Natural killer cell (primary cell): ENCODE results near the gene C11orf98. TPM values are rescaled to one million over a fixed set of nuclear protein-coding genes. Genes with fewer than 3 reads are reported as not detected.
"Not testable (repeated sequence)": the region's sequence is repeated elsewhere in the genome, so short reads cannot be mapped to it uniquely, and the experiment has no call there.

Experiments
- ATAC-seq, 3 donors: fragments of 150-1000 bp in 2 of 3; fragments of 200-7000 bp in 1 of 3; cut with Tn5 transposase; 1 replicate in 1 of 3; 2 replicates in 2 of 3; pipeline ENCODE4 v1.10.0; 2021; ENCODE audit warnings: mild to moderate bottlenecking in 2 of 3, moderate library complexity in 2 of 3
- DNase-seq, 2 donors: peaks; one replicate each; pipeline versions ENCODE4 v3.0.0 to v3.0.0-alpha.2; 2013 to 2021; ENCODE audit warnings: mixed read lengths in 1 of 2
- H3K27ac ChIP-seq: one replicate; pipeline ENCODE4 v1.5.1; 2013; ENCODE audit warnings: mild to moderate bottlenecking, low read length
- H3K27me3 ChIP-seq: one replicate; pipeline ENCODE4 v1.6.1; 2013; ENCODE audit warnings: low read length; ENCODE audit not compliant: control insufficient read depth, insufficient read depth
- H3K36me3 ChIP-seq: one replicate; pipeline ENCODE4 v1.6.1; 2013; ENCODE audit warnings: low read length; ENCODE audit not compliant: control insufficient read depth, insufficient read depth
- H3K4me1 ChIP-seq: one replicate; pipeline ENCODE4 v1.6.1; 2013; ENCODE audit warnings: low read length; ENCODE audit not compliant: control insufficient read depth, insufficient read depth
- H3K4me3 ChIP-seq: one replicate; pipeline ENCODE4 v1.5.1; 2013; ENCODE audit warnings: low read length
- H3K9me3 ChIP-seq: one replicate; pipeline ENCODE4 v1.6.1; 2013; ENCODE audit warnings: low read length; ENCODE audit not compliant: control insufficient read depth, insufficient read depth
- H3K27ac Mint-ChIP-seq, 2 donors: one replicate each; pipeline ENCODE4 v1.8.0; 2022; ENCODE audit warnings: mild to moderate bottlenecking in 2 of 2, mixed read lengths in 2 of 2, moderate library complexity in 1 of 2
- H3K27me3 Mint-ChIP-seq, 2 donors: one replicate each; pipeline ENCODE4 v1.8.0; 2022; ENCODE audit warnings: low read depth in 2 of 2, mixed read lengths in 2 of 2
- H3K36me3 Mint-ChIP-seq: one replicate; pipeline ENCODE4 v1.8.0; 2022; ENCODE audit warnings: mixed read lengths
- H3K4me1 Mint-ChIP-seq, 2 donors: one replicate each; pipeline ENCODE4 v1.8.0; 2022; ENCODE audit warnings: mixed read lengths in 2 of 2
- H3K4me3 Mint-ChIP-seq: one replicate; pipeline ENCODE4 v1.8.0; 2022; ENCODE audit warnings: mild to moderate bottlenecking, moderate library complexity, mixed read lengths
- H3K9me3 Mint-ChIP-seq, 2 donors: one replicate each; pipeline ENCODE4 v1.8.0; 2022; ENCODE audit warnings: mixed read lengths in 2 of 2
- CTCF ChIP-seq: fragments of 200-600 bp; IDR thresholded peaks from one replicate; pipeline ENCODE4 v1.8.0; 2022; ENCODE audit warnings: antibody characterized with exemption
- WGBS: methylation state at CpG from one replicate; pipeline ENCODE4 v1.1.7; 2013; ENCODE audit warnings: missing lambda C conversion rate; ENCODE audit not compliant: insufficient coverage; 5-methylcytosine and 5-hydroxymethylcytosine counted together
- intact Hi-C: fragments of 100-400 bp; cut with micrococcal nuclease; formaldehyde crosslinking; loops from one replicate; pipeline ENCODE4 v1.14.2; 2022
- total RNA-seq, 4 donors: library from RNA; stranded (reverse); fragments of 120-200 nt in 1 of 4; gene quantifications; one replicate each; pipeline versions ENCODE4 v1.2.3 to v1.2.4, GENCODE V29; 2013 to 2022

Gene C11orf98
- total RNA-seq, 3 donors from 2014 or later (not counting 1 experiment from before 2014, with no cell fraction given), result 36.5 to 57.9 (median 39.1) TPM

- H3K4me1 Mint-ChIP-seq, result peaks cover 26 to 34% of the 10 kb centered on the region in 2 donors
- peak overlapping the region; percentile 93 for H3K4me3 Mint-ChIP-seq
- intact Hi-C loops, result loop anchor here (5.0 kb wide), 2 partner anchors 85 to 250 kb away; partner anchors contain the start of gene TUT1
- no peaks in the 10 kb centered on the region for H3K27me3 Mint-ChIP-seq
- no peaks in the 10 kb centered on the region for H3K27me3 ChIP-seq
- H3K36me3 Mint-ChIP-seq, result peaks cover 6% of the 10 kb centered on the region
- WGBS, result 95% methylated on average over 15 of the region's 15 CpGs
- peaks cover 20% of the 10 kb centered on the region for H3K36me3 ChIP-seq
- H3K9me3 ChIP-seq, result no peaks in the 10 kb centered on the region
- H3K27ac ChIP-seq, result peak overlapping the region; percentile 95
- peaks cover 27% of the 10 kb centered on the region for H3K4me1 ChIP-seq
- H3K27ac Mint-ChIP-seq, result peak overlapping the region; percentile 95 to 99
- no peak for ATAC-seq
- no peak for DNase-seq
- H3K9me3 Mint-ChIP-seq, result no peaks in the 10 kb centered on the region
- no peak overlapping the region for H3K4me3 ChIP-seq
- no peak for TF ChIP-seq CTCF
Measured at GRCh38 chr11:62677714-62678113, 12.7 kb upstream of the C11orf98 start.

GRCh38 chr11:62677156-62677555 lies 12.1 kb upstream of the C11orf98 start:
- intact Hi-C loops, result loop anchor here (5.0 kb wide), 2 partner anchors 85 to 250 kb away; partner anchors contain the start of gene TUT1
- no peaks in the 10 kb centered on the region for H3K9me3 ChIP-seq
- peaks cover 20% of the 10 kb centered on the region for H3K36me3 ChIP-seq
- no peaks in the 10 kb centered on the region for H3K27me3 ChIP-seq
- no peak overlapping the region for H3K4me3 ChIP-seq
- H3K4me1 ChIP-seq, result peaks cover 33% of the 10 kb centered on the region
- no peaks in the 10 kb centered on the region for H3K27me3 Mint-ChIP-seq
- peak overlapping the region; percentile 93 for H3K4me3 Mint-ChIP-seq
- peaks cover 29 to 40% of the 10 kb centered on the region in 2 donors for H3K4me1 Mint-ChIP-seq
- 97% methylated on average over 6 of the region's 6 CpGs for WGBS
- no peak for DNase-seq
- no peak for TF ChIP-seq CTCF
- peaks cover 6% of the 10 kb centered on the region for H3K36me3 Mint-ChIP-seq
- no peak for ATAC-seq
- H3K27ac ChIP-seq, result no peak overlapping the region
- peak overlapping the region; percentile 95 to 99 for H3K27ac Mint-ChIP-seq
- no peaks in the 10 kb centered on the region for H3K9me3 Mint-ChIP-seq

GRCh38 chr11:62676698-62677097 lies 11.7 kb upstream of the C11orf98 start:
- Mint-ChIP-seq H3K4me3 (peak overlapping the region; percentile 93), H3K4me1 (peaks cover 32 to 44% of the 10 kb centered on the region in 2 donors), H3K9me3 (no peaks in the 10 kb centered on the region), H3K27me3 (no peaks in the 10 kb centered on the region), H3K36me3 (peaks cover 6% of the 10 kb centered on the region), H3K27ac (peak overlapping the region; percentile 95 to 99)
- intact Hi-C loops, result loop anchor here (5.0 kb wide), 2 partner anchors 84 to 249 kb away; partner anchors contain the start of gene TUT1
- Histone ChIP-seq H3K4me1 (peaks cover 35% of the 10 kb centered on the region), H3K9me3 (no peaks in the 10 kb centered on the region), H3K4me3 (no peak overlapping the region), H3K27ac (no peak overlapping the region), H3K27me3 (no peaks in the 10 kb centered on the region), H3K36me3 (peaks cover 20% of the 10 kb centered on the region)
- DNase-seq (no peak), ATAC-seq (no peak)
- TF ChIP-seq CTCF, result no peak
- WGBS, result 82% methylated on average over 6 of the region's 6 CpGs

- DNase-seq, ATAC-seq, H3K4me3 ChIP-seq, H3K9me3 Mint-ChIP-seq, H3K36me3 Mint-ChIP-seq, H3K9me3 ChIP-seq, H3K27me3 Mint-ChIP-seq, H3K27ac Mint-ChIP-seq, H3K27me3 ChIP-seq, H3K27ac ChIP-seq, H3K4me3 Mint-ChIP-seq: not testable (repeated sequence)
- over 99% methylated on average over 10 of the region's 10 CpGs for WGBS
- H3K4me1 Mint-ChIP-seq, result peaks cover 45 to 52% of the 10 kb centered on the region in 2 donors
- H3K36me3 ChIP-seq, result peaks cover 20% of the 10 kb centered on the region
- H3K4me1 ChIP-seq, result peaks cover 43% of the 10 kb centered on the region
- intact Hi-C loops, result loop anchor here (5.0 kb wide), 2 partner anchors 83 to 248 kb away; partner anchors contain the start of gene TUT1
Measured at GRCh38 chr11:62675415-62675814, 10.4 kb upstream of the C11orf98 start.
